T-helper 22 cell (primary cell): ENCODE measurements around the gene TMEM135.
"Not testable (repeated sequence)": the region's sequence is repeated elsewhere in the genome, so short reads cannot be mapped to it uniquely, and the experiment has no call there.

Experiments
- DNase-seq: peaks from one replicate; pipeline ENCODE4 v3.0.0-alpha.2; 2020; ENCODE audit warnings: low read depth

Gene TMEM135

GRCh38 chr11:87020764-87021365, 16.9 kb upstream of the TMEM135 start:
- no peak for DNase-seq

DNA sequence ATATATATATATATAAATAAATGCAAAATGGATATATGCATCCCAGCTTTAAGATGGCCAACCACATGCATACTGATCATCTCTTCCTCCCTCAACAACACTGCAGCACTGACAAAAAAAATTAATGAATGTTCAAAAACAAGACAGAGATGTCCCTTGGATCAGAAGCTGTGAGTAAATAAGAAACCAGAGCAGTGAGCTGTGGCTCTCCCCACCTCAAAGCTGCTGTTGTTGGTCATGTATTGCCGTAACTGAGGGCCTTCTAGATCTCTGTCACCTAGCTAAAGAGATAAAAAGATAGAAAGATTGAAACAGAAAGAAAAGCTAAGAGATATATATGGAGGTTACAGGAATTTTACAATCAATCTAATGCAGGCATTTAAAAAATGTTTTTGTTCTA, 15.5 kb upstream of the TMEM135 start:
- no peak for DNase-seq

DNA sequence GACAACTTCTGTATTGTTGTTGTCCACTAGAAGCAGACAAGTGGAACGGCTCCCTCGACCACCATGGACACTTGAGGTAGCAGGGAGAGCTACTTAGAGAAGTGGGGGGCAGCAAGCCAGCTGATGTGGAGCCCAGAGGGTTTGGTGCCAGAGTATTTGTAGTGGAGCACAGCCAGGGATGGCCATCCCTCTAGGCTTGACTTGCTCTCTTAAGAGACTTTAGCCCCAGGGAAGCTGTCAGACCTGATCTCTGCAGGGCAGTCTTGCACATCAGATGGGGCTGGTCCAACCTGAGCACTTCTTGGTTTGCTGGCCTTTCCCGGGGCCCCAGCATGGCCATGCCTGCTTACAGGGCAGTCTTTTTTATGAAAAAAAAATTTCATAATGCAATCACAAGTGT, 15.0 kb upstream of the TMEM135 start:
- DNase-seq: no peak

- DNase-seq: not testable (repeated sequence)
Measured at GRCh38 chr11:87026415-87026814, 11.3 kb upstream of the TMEM135 start.

GRCh38 chr11:87030458-87031054, 7.2 kb upstream of the TMEM135 start:
- no peak for DNase-seq

DNA sequence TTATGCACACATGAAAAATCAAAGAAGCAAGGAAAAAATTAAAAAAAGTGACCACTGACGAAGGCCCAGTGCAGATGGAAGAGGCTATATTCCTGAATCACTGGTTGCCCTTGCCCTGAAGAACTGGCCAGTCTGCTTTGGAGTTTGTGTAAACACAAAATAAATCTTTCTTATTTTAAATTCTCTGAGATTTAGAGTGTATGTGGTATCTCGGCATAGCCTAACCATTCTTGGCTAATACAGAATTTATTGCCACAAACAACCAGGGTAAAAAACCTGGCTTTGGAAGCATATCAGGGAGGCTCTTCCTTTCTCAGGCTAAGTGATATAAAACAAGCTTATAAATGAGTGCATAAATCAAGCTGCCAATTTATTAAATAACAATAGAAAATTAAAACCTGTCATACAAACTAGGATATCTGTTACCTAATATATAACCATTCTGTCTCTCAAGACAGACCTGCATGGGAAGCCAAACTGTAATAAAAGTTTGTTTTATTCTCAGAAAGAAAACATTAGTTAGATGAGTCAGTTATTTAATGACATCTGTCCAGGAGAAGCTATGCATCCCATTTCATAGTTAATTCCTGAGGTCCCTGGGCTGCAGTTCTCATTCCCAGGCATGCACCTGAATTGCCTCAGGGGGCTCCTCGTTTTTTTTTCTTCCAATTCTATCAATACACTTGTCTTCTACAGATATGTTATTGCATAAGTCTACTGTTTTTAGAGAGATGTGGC, 6.1 kb upstream of the TMEM135 start:
- no peak for DNase-seq

DNA sequence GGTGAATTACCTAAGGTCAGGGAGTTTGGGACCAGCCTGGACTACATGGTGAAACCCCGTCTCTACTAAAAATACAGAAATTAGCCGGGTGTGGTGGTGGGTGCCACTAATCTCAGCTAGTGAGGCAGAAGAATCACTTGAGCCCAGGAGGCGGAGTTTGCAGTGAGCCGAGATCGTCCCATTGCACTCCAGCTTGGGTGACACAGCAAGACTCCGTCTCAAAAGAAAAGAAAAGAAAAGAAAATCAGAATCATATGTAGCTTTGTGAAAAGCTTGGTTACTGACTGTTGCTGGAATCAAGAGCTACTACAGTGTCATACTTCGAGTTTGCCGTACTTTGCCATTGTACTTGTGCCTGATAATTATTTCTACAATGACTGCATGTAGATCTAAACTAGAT, 4.2 kb upstream of the TMEM135 start:
- DNase-seq: no peak

DNA sequence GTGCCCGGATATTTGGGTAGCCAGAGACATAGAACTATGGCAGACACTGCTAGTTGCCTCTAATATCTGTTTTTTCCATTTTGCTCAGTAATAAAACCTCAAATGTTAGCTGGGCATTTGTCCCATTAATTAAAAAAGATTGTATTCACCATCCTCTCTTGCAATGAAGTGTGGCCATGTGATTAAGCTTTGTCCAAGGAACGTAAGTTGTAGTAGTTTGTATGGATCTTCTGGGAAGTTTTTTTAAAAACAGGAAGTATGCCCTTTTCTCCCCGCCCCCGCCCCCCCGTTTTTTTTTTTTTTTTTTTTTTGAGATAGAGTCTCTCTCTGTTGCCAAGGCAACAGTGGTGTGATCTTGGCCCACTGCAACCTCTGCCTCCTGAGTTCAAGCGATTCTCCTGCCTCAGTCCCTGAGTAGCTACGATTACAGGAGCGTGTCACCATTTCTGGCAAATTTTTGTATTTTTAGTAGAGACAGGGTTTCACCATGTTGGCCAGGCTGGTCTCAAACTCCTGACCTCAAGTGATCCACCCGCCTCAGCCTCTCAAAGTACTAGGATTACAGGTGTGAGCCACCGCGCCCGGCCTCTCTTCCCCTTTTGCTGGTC, 1.7 kb upstream of the TMEM135 start:
- DNase-seq: no peak

DNA sequence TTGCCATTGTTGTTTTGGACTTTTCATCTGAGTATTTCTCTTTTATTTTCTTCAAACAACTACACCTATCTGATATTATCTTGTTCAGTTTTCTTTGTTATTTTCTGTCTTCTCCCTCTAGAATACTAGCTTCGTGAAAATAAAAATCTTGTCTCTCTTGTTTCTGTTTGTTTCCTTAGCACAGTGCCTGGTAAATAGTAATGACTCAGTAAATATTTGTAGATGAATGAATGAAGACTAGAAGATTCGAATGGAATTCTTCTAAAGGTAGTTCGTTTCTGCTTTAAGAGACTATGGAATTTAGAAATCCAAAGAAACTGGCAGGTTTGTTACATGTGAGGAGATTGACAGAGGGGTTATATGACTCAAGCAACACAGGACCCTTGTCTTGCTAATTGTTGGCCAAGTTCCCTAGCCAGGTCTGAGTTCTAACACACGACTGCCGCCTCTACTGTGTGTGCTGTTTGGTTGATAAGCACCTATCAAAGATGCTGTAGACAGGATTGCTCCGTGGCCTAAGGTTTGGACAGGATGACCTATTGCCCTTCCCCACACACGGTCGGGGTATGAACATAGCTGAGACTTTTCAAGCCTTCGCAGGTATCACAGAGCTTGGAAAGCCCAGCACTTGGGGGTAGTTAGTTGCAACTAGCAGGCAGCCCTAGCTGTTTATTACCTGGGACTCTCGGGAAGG, 831 bp upstream of the TMEM135 start:
- DNase-seq: no peak

DNA sequence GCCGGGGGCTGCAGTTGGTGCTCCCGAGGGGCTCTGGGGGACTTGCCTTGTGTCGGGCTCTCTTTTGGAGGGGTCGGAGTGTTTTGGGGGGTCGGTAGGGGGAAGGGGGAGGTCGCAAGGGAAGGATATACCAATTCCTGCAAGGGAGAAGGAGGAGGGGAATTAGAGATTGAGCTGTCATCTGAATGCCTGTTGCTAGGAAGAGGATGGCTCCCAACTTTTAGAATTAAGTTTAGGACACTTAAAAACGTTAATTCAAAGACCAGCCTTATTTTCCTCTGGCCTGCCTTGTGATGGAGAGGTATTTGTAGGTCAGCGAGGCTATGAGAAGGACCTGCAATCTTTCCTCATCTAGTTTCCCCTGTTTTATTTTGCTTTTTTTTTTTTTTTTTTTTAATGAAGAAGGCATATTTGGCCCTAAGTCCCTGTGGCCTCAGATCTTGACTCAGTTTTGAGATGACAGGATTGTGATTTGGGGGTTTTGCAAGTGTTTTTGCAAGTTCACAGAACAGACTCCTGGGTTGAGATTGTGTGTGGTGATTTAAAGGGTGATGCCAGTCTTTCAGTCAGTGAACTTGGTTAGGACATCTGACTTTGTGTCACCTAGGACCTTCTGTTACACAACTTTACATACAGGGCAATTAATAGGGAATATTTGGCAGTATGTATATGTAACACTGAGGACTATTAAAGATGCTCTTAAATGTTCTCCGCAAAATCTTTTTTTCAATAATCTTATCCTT, 672 bp downstream of the TMEM135 start:
- no peak for DNase-seq

DNA sequence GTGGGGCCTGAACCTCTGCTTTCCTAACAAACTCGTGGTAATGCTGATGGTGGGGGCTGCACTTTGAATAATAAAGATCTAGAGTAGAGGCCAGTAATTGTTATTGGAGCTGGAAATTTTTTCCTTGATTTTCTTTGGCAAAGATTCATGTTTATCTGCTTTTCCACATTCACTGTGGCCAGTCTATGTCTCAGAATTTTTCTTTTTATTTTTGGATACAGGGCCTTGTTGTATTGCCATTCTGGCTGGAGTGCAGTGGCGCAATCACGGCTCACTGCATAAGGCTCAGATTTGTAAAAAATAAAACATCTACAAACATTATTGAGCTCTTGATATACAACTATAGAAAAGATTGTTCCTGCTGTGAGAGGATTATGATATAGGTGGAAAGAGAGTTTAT, 1.6 kb downstream of the TMEM135 start:
- no peak for DNase-seq

DNA sequence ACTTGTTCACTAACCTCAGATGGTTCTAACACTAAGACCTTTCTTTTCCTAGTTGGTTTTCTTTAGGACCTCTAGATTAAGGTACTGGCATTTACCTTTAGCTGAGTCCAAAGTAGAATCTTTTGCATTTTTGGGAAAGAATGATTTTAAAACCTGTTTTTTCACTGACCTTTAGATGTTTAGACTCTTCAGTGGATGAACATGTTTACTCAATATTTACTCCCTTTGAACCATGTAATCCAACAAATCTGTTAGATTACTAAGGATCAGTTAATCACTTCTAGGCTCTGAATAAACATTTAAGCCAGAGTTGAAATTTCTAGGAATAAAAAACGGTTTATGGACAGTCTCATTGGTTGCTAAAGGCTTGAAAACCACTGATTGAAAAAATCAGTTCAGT, 6.2 kb downstream of the TMEM135 start:
- DNase-seq: no peak

- DNase-seq: no peak
Measured at GRCh38 chr11:87046824-87047223, 9.1 kb downstream of the TMEM135 start.

DNA sequence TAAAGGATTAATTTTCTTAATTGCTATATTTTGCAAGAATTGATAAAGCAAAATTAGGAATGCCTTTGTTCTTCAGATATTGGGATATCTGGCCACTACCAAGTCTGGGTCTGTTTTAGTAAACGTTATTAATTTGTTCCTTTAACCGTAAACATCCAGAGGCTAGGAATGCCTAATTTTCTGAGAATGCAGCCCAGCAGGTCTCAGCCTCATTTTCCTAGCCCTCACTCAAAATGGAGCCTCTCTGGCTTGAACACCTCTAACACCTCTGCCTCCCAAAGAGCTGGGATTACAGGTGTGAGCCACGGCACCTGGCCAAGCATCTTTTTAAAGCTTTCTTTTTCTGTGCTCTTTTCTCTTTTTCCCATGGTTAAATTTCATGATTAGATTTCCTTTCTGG, 18.4 kb downstream of the TMEM135 start:
- DNase-seq: no peak

GRCh38 chr11:87057749-87058148, 20.0 kb downstream of the TMEM135 start:
- no peak for DNase-seq

DNA sequence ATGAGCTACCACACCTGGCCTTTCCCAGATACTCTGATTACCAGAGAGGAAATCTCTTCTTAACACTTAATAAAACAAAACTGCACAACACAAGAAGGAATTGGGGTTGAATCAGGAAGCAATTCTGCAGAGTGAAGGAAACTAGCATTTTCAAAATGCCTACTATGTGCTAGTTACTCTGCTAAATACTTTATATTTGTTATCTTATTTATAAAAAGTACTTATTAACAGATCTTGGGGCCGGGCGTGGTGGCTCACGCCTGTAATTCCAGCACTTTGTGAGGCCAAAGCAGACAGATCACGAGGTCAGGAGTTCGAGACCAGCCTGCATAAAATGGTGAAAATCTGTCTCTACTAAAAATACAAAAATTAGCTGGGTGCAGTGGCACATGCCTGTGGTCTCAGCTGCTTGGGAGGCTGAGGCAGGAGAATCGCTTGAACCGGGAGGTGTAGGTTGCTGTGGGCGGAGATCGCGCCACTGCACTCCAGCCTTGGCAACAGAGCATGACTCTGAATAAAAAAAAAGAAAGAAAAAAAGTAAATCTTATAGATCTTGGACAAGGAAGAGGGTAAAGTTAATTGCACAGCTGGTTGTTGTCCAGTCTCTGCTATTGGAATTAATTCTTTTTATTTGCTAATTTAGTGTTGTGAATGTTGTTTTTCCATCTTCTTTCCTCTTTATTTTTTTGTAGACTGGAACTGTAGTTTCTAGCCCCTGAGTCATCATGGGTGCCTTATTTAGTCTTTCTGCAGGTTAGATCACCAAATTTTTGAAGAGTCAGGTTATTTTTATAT, 22.1 kb downstream of the TMEM135 start:
- no peak for DNase-seq

- no peak for DNase-seq
Measured at GRCh38 chr11:87061766-87062165, 24.0 kb downstream of the TMEM135 start.

DNA sequence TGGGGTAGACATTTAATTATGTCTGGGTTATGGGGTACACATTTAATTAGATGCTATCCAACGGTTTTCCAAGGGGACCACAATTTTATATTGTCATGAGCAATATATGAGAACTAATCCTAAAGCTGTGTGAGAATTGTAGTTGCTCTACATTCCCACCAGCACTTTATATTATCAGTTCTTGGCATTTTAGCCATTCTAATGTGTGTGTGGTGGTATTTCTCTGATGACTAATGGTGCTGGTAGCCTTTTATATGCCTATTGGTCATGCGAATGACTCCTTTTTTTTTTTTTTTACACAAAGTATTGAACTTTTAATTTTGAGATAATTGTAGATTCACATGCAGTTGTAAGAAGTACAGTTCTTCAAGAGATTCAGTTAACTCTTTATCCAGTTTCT, 26.2 kb downstream of the TMEM135 start:
- no peak for DNase-seq

DNA sequence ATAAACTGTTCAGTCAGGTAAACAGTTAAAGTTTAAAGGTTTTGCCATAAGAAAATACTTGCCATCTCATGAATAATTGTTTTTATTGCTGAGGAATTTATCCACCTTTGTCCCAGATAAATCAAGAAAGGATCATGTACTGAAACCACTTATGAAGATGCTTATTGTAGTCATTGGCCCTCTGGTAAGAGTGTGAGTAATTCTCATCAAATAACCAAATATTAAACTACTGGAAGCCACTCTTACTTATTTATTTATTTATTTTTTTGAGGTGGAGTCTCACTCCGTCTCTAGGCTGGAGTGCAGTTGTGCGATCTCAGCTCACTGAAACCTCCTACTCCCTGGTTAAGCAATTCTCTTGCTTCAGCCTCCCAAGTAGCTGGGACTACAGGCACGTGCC, 35.1 kb downstream of the TMEM135 start:
- DNase-seq: no peak

- no peak for DNase-seq
Measured at GRCh38 chr11:87076260-87076783, 38.6 kb downstream of the TMEM135 start.
